ENCODE results near the gene KIAA1671.

The KIAA1671 gene

GRCh38 chr22:25111579-25112517 is 159.3 kb downstream of the KIAA1671 start:
- Histone ChIP-seq H2AFZ (ENCODE audit: low read depth, low read length, severe bottlenecking) (peak overlapping the region; percentile 57), H3K4me3 (ENCODE audit: insufficient read depth, low read length, poor library complexity, severe bottlenecking) (peak overlapping the region; percentile 33)

GRCh38 chr22:25112538-25113253 is 160.2 kb downstream of the KIAA1671 start:
- Histone ChIP-seq H3K27me3 (ENCODE audit: low read length) (no peaks in the 10 kb centered on the region), H3K4me2 (ENCODE audit: low read depth, low read length, poor library complexity, severe bottlenecking) (no peak overlapping the region), H2AFZ (ENCODE audit: low read depth, low read length, severe bottlenecking) (no peak overlapping the region), H3K36me3 (ENCODE audit: low read length) (no peaks in the 10 kb centered on the region), H3K9me2 (replicated peaks; ENCODE audit: insufficient read depth, low read length) (no peaks in the 10 kb centered on the region), H3K4me3 (ENCODE audit: insufficient read depth, low read length, poor library complexity, severe bottlenecking) (no peak overlapping the region), H3K9me3 (ENCODE audit: insufficient read depth, low read length) (no peaks in the 10 kb centered on the region), H3F3A (ENCODE audit: insufficient read depth) (no peaks in the 10 kb centered on the region), H3K9ac (ENCODE audit: low read length) (no peak overlapping the region), H4K20me1 (ENCODE audit: low read depth, low read length) (no peaks in the 10 kb centered on the region), H3K79me2 (ENCODE audit: insufficient read depth, low read length) (no peaks in the 10 kb centered on the region), H3K27ac (ENCODE audit: low read depth, low read length) (no peak overlapping the region)
- TF ChIP-seq EZH2phosphoT487 (conservative IDR thresholded peaks at IDR 0.05; ENCODE audit: low read length): no peak
- no peak for TF ChIP-seq CTCF (IDR thresholded peaks at IDR 0.05; ENCODE audit: insufficient read depth, low read length, poor library complexity, severe bottlenecking)

More at GRCh38 chr22:25111579-25112517, 159.3 kb downstream of the KIAA1671 start:
- Histone ChIP-seq H3K9ac (ENCODE audit: low read length) (peak overlapping the region; percentile 24; the same call in 1 of the 2 replicates), H3K27ac (ENCODE audit: low read depth, low read length) (no peak overlapping the region), H3K79me2 (ENCODE audit: insufficient read depth, low read length) (no peaks in the 10 kb centered on the region), H3K4me2 (ENCODE audit: low read depth, low read length, poor library complexity, severe bottlenecking) (peak overlapping the region; percentile 61), H3K9me2 (replicated peaks; ENCODE audit: insufficient read depth, low read length) (no peaks in the 10 kb centered on the region), H3K9me3 (ENCODE audit: insufficient read depth, low read length) (no peaks in the 10 kb centered on the region), H3K27me3 (ENCODE audit: low read length) (no peaks in the 10 kb centered on the region), H4K20me1 (ENCODE audit: low read depth, low read length) (no peaks in the 10 kb centered on the region), H3K36me3 (ENCODE audit: low read length) (no peaks in the 10 kb centered on the region), H3F3A (ENCODE audit: insufficient read depth) (no peaks in the 10 kb centered on the region)
- TF ChIP-seq EZH2phosphoT487 (conservative IDR thresholded peaks at IDR 0.05; ENCODE audit: low read length) (no peak), CTCF (IDR thresholded peaks at IDR 0.05; ENCODE audit: insufficient read depth, low read length, poor library complexity, severe bottlenecking) (no peak)

- Histone ChIP-seq H3K9me3 (ENCODE audit: insufficient read depth, low read length) (no peaks in the 10 kb centered on the region), H3K9me2 (replicated peaks; ENCODE audit: insufficient read depth, low read length) (no peaks in the 10 kb centered on the region), H3K36me3 (ENCODE audit: low read length) (no peaks in the 10 kb centered on the region), H3K79me2 (ENCODE audit: insufficient read depth, low read length) (no peaks in the 10 kb centered on the region), H3K27ac (ENCODE audit: low read depth, low read length) (no peak overlapping the region), H3K9ac (ENCODE audit: low read length) (no peak overlapping the region), H4K20me1 (ENCODE audit: low read depth, low read length) (no peaks in the 10 kb centered on the region), H2AFZ (ENCODE audit: low read depth, low read length, severe bottlenecking) (no peak overlapping the region), H3F3A (ENCODE audit: insufficient read depth) (no peaks in the 10 kb centered on the region), H3K27me3 (ENCODE audit: low read length) (no peaks in the 10 kb centered on the region), H3K4me3 (ENCODE audit: insufficient read depth, low read length, poor library complexity, severe bottlenecking) (no peak overlapping the region), H3K4me2 (ENCODE audit: low read depth, low read length, poor library complexity, severe bottlenecking) (no peak overlapping the region)
- no peak for TF ChIP-seq CTCF (IDR thresholded peaks at IDR 0.05; ENCODE audit: insufficient read depth, low read length, poor library complexity, severe bottlenecking)
- TF ChIP-seq EZH2phosphoT487 (conservative IDR thresholded peaks at IDR 0.05; ENCODE audit: low read length): no peak
These were observed 160.8 kb downstream of the KIAA1671 start for GRCh38 chr22:25113316-25113721.

Data from SU-DHL-6 (cell line).